Spleen (tissue), 11 donors: ENCODE results near the gene CNTN5. TPM values are rescaled to one million over a fixed set of nuclear protein-coding genes. Genes with fewer than 3 reads are reported as not detected.

Source experiments
- DNase-seq: peaks from one replicate; pipeline ENCODE4 v3.0.0-alpha.2; 2020
- H3K27ac ChIP-seq, 8 donors: fragments of 200-600 bp; sonication (generic) in 7 of 8; 1 replicate in 4 of 8; 2 replicates in 4 of 8; pipeline versions ENCODE4 v1.5.0 to v1.8.0; 2016 to 2021; ENCODE audit warnings: inconsistent platforms in 4 of 8, mild to moderate bottlenecking in 4 of 8, moderate library complexity in 1 of 8
- H3K27me3 ChIP-seq, 7 donors: fragments of 200-600 bp; sonication (generic) in 6 of 7; replicated peaks in 1 of 7; 1 replicate in 4 of 7; 2 replicates in 3 of 7; pipeline versions ENCODE4 v1.5.0 to v1.8.0; 2016 to 2021; ENCODE audit warnings: inconsistent platforms in 3 of 7, mild to moderate bottlenecking in 1 of 7
- H3K36me3 ChIP-seq, 6 donors: fragments of 200-600 bp; sonication (generic) in 5 of 6; 1 replicate in 4 of 6; 2 replicates in 2 of 6; pipeline versions ENCODE4 v1.5.0 to v1.8.0; 2016 to 2021; ENCODE audit warnings: inconsistent platforms in 2 of 6
- H3K4me1 ChIP-seq, 6 donors: fragments of 200-600 bp; sonication (generic) in 5 of 6; 1 replicate in 3 of 6; 2 replicates in 3 of 6; pipeline versions ENCODE4 v1.5.0 to v1.8.0; 2016 to 2021; ENCODE audit warnings: inconsistent platforms in 3 of 6
- H3K4me3 ChIP-seq, 8 donors: fragments of 200-600 bp; sonication (generic) in 7 of 8; 1 replicate in 4 of 8; 2 replicates in 4 of 8; pipeline versions ENCODE4 v1.5.0 to v1.8.0; 2016 to 2021; ENCODE audit warnings: inconsistent platforms in 4 of 8, mild to moderate bottlenecking in 4 of 8, moderate library complexity in 2 of 8
- H3K9me3 ChIP-seq, 8 donors: fragments of 200-600 bp; sonication (generic) in 7 of 8; 1 replicate in 4 of 8; 2 replicates in 4 of 8; pipeline versions ENCODE4 v1.5.0 to v1.8.0; 2016 to 2021; ENCODE audit warnings: inconsistent platforms in 4 of 8
- CTCF ChIP-seq, 11 experiments: fragments of 200-600 bp in 7 of 11; fragments of 450-650 bp in 4 of 11; sonication (generic) in 4 of 11; IDR thresholded peaks in 8 of 11; conservative IDR thresholded peaks in 3 of 11; 1 replicate in 7 of 11; 2 replicates in 4 of 11; pipeline versions ENCODE4 v1.4.0 to v1.8.0; 2016 to 2021; ENCODE audit warnings: antibody characterized with exemption in 11 of 11, inconsistent platforms in 4 of 11, mild to moderate bottlenecking in 1 of 11
- POLR2A ChIP-seq, 3 donors: fragments of 450-650 bp; IDR thresholded peaks; one replicate each; pipeline ENCODE4 v1.5.1; 2017; ENCODE audit warnings: antibody characterized with exemption in 3 of 3, mild to moderate bottlenecking in 1 of 3
- POLR2AphosphoS5 ChIP-seq, 3 donors: sonication (generic); formaldehyde crosslinking; IDR thresholded peaks; one replicate each; pipeline ENCODE4 v1.5.1; 2017; ENCODE audit warnings: antibody characterized with exemption in 3 of 3
- WGBS, 5 donors: extraction: QIAGEN DNeasy Blood & Tissue Kit in 3 of 5; methylation state at CpG; one replicate each; pipeline versions ENCODE4 v1.1.5 to v1.1.7; 2013 to 2018; 5-methylcytosine and 5-hydroxymethylcytosine counted together
- intact Hi-C: fragments of 100-400 bp; cut with DNase I; formaldehyde crosslinking; loops from one replicate; pipeline ENCODE4 v1.15.0; 2023; ENCODE audit warnings: low total_unique reads
- polyA plus RNA-seq, 3 donors: library from polyadenylated mRNA; stranded (reverse); fragments of 200-250 nt; gene quantifications; one replicate each; pipeline ENCODE4 v1.2.1, GENCODE V29; 2013
- total RNA-seq, 7 donors: library from RNA; depleted of rRNA in 3 of 7; stranded (reverse); fragments of >200 nt in 3 of 7; fragmentation: NEBNext Ultra II Directional in 4 of 7; extraction: Animal tissue kit (Norgen Biotek cat#: 25700) in 4 of 7; gene quantifications; one replicate each; pipeline versions ENCODE4 v1.1.0 to v1.2.1, GENCODE V29; 2016 to 2021
- donor health status: healthy with polysubstance abuse.
- donor health status: DM: no; HTN: no; CAD: no; lungs with moderate emphysema.
- donor health status: DM: no; HTN: no; CAD: no.
- donor health status: Bipolar disorder and iron deficiency.
- donor health status: healthy.
- donor health status: DM: no; HTN: no; CAD: no.
- donor health status: DM: yes; HTN: yes; CAD: no.

The CNTN5 gene
- total and polyA plus RNA-seq, 10 donors: 0.02 TPM; not detected in 8

DNA sequence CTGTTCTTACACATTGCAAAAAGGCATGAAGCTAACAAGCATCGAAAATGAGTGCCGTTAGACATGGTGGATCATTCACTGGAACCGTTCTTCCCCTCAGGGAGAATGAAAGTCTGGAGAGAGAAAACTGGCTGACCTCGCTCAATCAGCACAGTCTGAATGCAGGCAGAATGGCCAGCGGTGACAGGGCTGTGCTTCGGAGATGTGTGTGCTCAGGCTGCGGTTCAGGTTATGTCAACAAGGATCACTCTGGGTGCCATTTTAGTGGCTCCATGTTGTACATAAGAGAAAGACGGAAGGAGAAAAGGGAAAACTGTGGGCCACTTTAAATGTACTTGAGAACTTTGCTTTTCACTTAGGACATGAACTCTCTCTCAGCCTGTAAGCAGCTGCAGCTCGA lies 916.6 kb downstream of the CNTN5 start:
- Histone ChIP-seq H3K4me3 (no peak overlapping the region), H3K4me1 (no peaks in the 10 kb centered on the region), H3K27ac (no peak overlapping the region), H3K27me3 (no peaks in the 10 kb centered on the region), H3K36me3 (no peaks in the 10 kb centered on the region), H3K9me3 (peaks cover 0 to 7% (median 1%) of the 10 kb centered on the region in 8 donors)
- no peak for DNase-seq
- 83 to 87% (median 86%) methylated on average over 9 of the region's 9 CpGs for WGBS, 5 donors
- intact Hi-C loops: no loop called here
- TF ChIP-seq POLR2AphosphoS5 (IDR thresholded peaks at IDR 0.05): no peak
- TF ChIP-seq CTCF (IDR thresholded peaks at IDR 0.05 in 8 of 11, conservative IDR thresholded peaks at IDR 0.05 in 3 of 11): no peak
- no peak for TF ChIP-seq POLR2A (IDR thresholded peaks at IDR 0.05)

- 72 to 91% (median 75%) methylated on average over 1 of the region's 1 CpG for WGBS, 5 donors
- no peaks in the 10 kb centered on the region for H3K36me3 ChIP-seq
- no peak overlapping the region for H3K4me3 ChIP-seq
- TF ChIP-seq POLR2AphosphoS5 (IDR thresholded peaks at IDR 0.05) (no peak), CTCF (IDR thresholded peaks at IDR 0.05 in 8 of 11, conservative IDR thresholded peaks at IDR 0.05 in 3 of 11) (no peak)
- H3K4me1 ChIP-seq: no peaks in the 10 kb centered on the region
- no peak overlapping the region for H3K27ac ChIP-seq
- DNase-seq: no peak
- H3K27me3 ChIP-seq: no peaks in the 10 kb centered on the region
- peaks cover 0 to 10% (median 0%) of the 10 kb centered on the region in 8 donors for H3K9me3 ChIP-seq
- intact Hi-C loops: no loop called here
These were observed 932.1 kb downstream of the CNTN5 start for GRCh38 chr11:99952816-99953215.

- DNase-seq: no peak
- no peaks in the 10 kb centered on the region for H3K27me3 ChIP-seq
- intact Hi-C loops: no loop called here
- peaks cover 0 to 10% (median 0%) of the 10 kb centered on the region in 8 donors for H3K9me3 ChIP-seq
- no peaks in the 10 kb centered on the region for H3K4me1 ChIP-seq
- H3K27ac ChIP-seq: no peak overlapping the region
- H3K4me3 ChIP-seq: no peak overlapping the region
- WGBS, 5 donors: 69 to 92% (median 80%) methylated on average over 3 of the region's 3 CpGs
- TF ChIP-seq CTCF (IDR thresholded peaks at IDR 0.05 in 8 of 11, conservative IDR thresholded peaks at IDR 0.05 in 3 of 11) (no peak), POLR2A (IDR thresholded peaks at IDR 0.05) (no peak), POLR2AphosphoS5 (IDR thresholded peaks at IDR 0.05) (no peak)
- no peaks in the 10 kb centered on the region for H3K36me3 ChIP-seq
These were observed 939.8 kb downstream of the CNTN5 start for GRCh38 chr11:99960536-99960935.

DNA sequence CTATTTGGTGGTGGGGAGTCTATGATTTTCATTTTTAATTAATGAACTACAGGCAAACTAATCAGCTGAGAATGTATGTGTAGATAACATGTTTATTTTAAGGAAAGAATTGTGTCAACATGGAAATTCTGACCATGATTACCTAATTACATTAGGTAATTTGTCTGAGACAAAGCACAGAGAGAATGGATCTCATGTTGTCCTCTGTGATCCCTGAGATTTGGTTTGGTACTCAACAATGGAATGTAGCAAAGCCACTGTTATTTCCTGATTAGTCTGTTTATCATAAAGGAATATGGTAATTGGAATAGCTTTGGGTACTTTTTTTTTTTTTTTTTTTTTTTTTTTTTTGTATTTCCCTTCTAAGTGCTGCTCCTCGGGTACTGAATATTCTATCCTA lies 947.6 kb downstream of the CNTN5 start:
- 54 to 93% (median 79%) methylated on average over 1 of the region's 1 CpG for WGBS, 5 donors
- Histone ChIP-seq H3K4me3 (no peak overlapping the region), H3K4me1 (no peaks in the 10 kb centered on the region), H3K9me3 (peaks cover 0 to 12% (median 0%) of the 10 kb centered on the region in 8 donors), H3K36me3 (no peaks in the 10 kb centered on the region), H3K27me3 (no peaks in the 10 kb centered on the region), H3K27ac (no peak overlapping the region)
- intact Hi-C loops: no loop called here
- no peak for DNase-seq
- TF ChIP-seq POLR2AphosphoS5 (IDR thresholded peaks at IDR 0.05): no peak
- no peak for TF ChIP-seq POLR2A (IDR thresholded peaks at IDR 0.05)
- no peak for TF ChIP-seq CTCF (IDR thresholded peaks at IDR 0.05 in 8 of 11, conservative IDR thresholded peaks at IDR 0.05 in 3 of 11)
